Epithelial cell of proximal tubule (primary cell): ENCODE results near the gene NAV2. TPM values are rescaled to one million over a fixed set of nuclear protein-coding genes. Genes with fewer than 3 reads are reported as not detected.

Source experiments
- DNase-seq: peaks from one replicate; pipeline ENCODE4 v3.0.0-alpha.2; 2011; ENCODE audit warnings: low read depth
- H3K4me3 ChIP-seq: 2 replicates; pipeline ENCODE4 v1.5.1; 2011; ENCODE audit warnings: low read depth, mild to moderate bottlenecking, low read length
- CTCF ChIP-seq: conservative IDR thresholded peaks from 2 replicates; pipeline ENCODE4 v1.5.1; 2012; ENCODE audit warnings: low read depth, mild to moderate bottlenecking, low read length
- total RNA-seq: library from RNA; depleted of rRNA; stranded (reverse); fragments of >200 nt; gene quantifications from 2 replicates; pipeline ENCODE4 v1.2.3, GENCODE V29; 2015

The NAV2 gene
- total RNA-seq, 1 donor from 2014 or later = 19.0 TPM

DNA sequence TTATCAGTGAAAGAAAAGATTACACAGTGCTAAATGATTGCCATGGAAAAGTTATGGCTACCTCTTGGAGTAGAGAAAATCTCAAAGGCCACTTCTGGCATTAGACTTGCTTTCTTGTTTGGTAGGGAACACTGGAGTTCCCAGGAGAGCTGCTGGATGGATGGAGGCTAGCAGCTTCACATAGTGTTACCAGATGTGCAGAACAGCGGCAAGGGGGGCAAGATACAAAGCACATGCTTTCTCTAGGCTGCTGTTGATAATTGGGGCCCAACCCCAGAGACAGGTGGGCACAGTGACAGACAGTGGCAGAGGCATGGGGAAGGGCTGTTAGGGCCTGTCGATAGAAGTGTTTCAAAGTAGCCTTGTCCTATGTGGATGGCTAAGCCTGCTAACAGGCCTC lies 352.8 kb downstream of the NAV2 start:
- H3K4me3 ChIP-seq = no peak overlapping the region
- no peak for TF ChIP-seq CTCF
- DNase-seq = no peak

GRCh38 chr11:20066013-20066782 lies 353.6 kb downstream of the NAV2 start:
- no peak for DNase-seq
- TF ChIP-seq CTCF = no peak
- no peak overlapping the region for H3K4me3 ChIP-seq

GRCh38 chr11:20066783-20067156 lies 354.1 kb downstream of the NAV2 start:
- no peak for TF ChIP-seq CTCF
- no peak for DNase-seq
- H3K4me3 ChIP-seq = no peak overlapping the region

DNA sequence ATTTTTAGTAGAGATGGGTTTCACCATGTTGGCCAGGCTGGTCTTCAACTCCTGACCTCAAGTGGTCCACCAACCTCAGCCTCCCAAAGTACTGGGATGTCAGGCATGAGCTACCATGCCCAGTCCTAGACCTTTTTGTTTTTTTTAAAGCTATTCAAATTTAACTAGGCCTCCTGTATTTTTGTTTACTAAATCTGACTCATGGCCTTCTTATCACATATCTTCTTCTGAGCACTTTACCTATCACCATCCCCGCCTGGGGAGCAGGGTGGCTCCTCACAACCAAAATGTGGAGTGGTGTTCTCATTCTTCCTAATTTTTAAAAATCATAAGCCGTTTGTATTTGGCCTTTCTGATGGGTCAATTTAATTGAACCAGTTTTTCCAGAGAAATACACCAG lies 355.0 kb downstream of the NAV2 start:
- H3K4me3 ChIP-seq = no peak overlapping the region
- no peak for TF ChIP-seq CTCF
- DNase-seq = no peak

DNA sequence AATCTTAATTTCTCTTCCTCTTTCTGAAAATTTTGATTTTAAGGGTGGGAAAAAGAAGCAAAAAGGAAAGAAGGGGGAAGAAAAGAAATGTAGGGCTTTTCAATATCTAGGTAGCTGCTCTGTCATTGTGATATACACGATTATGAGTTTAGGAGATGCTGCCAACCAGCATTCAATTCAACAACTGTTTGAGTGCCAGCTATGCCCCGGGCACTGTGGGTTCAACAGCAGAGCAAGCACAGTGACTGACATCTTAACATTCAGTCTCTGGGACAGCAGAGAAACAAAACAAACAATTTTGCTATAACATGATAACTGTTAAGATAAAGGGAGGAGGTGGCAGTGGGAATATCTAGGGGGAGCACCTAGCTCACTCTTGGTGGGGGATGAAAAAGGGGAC lies 356.1 kb downstream of the NAV2 start:
- no peak overlapping the region for H3K4me3 ChIP-seq
- no peak for TF ChIP-seq CTCF
- no peak for DNase-seq

DNA sequence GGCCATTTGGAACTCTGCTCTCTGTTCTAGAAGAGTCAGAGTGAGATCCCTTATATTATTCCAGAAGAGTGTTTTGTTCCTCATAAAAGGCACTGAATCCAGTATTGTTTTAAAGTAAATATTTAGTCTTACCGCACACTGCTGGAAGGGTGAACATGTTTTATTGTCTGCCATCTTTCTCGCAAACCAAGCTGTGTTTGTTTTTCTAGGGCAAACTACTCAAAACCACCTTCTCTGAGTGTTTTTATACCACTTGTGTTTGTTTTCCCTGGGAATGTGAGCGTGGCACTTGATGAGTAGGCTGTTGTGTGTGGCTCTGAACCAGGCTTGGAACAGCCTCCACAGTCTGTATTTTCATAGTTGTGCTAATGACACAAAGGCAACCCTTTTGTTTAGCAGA lies 357.8 kb downstream of the NAV2 start:
- TF ChIP-seq CTCF = no peak
- DNase-seq = no peak
- H3K4me3 ChIP-seq = no peak overlapping the region

DNA sequence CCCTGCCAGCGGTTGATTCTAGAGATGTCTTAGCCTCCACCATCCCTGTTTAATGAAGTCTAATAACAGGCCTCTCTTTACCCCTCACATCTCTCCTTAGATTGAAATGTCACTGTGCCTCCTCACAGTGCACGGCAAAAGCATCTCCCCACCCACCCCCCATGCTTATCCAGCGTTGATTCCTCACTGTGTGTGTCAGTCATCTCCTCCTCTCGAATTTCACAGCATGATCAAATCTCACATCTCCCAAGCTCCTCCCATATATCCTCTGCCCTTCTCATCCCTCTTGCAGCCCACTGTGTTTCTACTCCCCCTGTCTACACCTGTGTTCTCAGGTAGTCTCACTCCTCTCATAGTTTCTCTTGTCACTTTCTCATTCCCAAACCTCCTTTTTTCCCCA lies 363.0 kb downstream of the NAV2 start:
- no peak for DNase-seq
- TF ChIP-seq CTCF = no peak
- H3K4me3 ChIP-seq = no peak overlapping the region
